Keratinocyte (primary cell): ENCODE results near the gene GPATCH4. TPM values are rescaled to one million over a fixed set of nuclear protein-coding genes. Genes with fewer than 3 reads are reported as not detected.
"Not testable (repeated sequence)": the region's sequence is repeated elsewhere in the genome, so short reads cannot be mapped to it uniquely, and the experiment has no call there.

Source experiments
- DNase-seq: peaks from one replicate; pipeline ENCODE4 v3.0.0-alpha.2; 2011; ENCODE audit warnings: low read depth, missing footprints, low spot score
- FAIRE-seq: peaks from 2 replicates; lab custom pipeline; 2011; peaks lifted over from hg19 to GRCh38; lab: Jason Lieb, UNC
- H2AFZ ChIP-seq: 2 replicates; pipeline ENCODE4 v1.6.0; 2012; ENCODE audit warnings: low read length, control low read depth, inconsistent platforms; ENCODE audit not compliant: control insufficient read depth
- H3K27ac ChIP-seq: 2 replicates; pipeline ENCODE4 v1.5.1; 2011; ENCODE audit warnings: low read length; ENCODE audit not compliant: control insufficient read depth, insufficient read depth
- H3K27me3 ChIP-seq: 3 replicates; pipeline ENCODE4 v1.6.0; 2011; ENCODE audit warnings: low read length; ENCODE audit not compliant: control insufficient read depth, insufficient read depth; ENCODE audit errors: extremely low read depth
- H3K36me3 ChIP-seq, 2 experiments: 2 replicates in 1 of 2; 3 replicates in 1 of 2; pipeline ENCODE4 v1.5.1; 2011; ENCODE audit warnings: low read length in 2 of 2, mild to moderate bottlenecking in 1 of 2; ENCODE audit not compliant: control insufficient read depth in 2 of 2, insufficient read depth in 2 of 2; ENCODE audit errors: extremely low read depth in 1 of 2
- H3K4me1 ChIP-seq: 3 replicates; pipeline ENCODE4 v1.5.1; 2011; ENCODE audit warnings: low read length; ENCODE audit not compliant: control insufficient read depth, insufficient read depth; ENCODE audit errors: extremely low read depth
- H3K4me2 ChIP-seq: 3 replicates; pipeline ENCODE4 v1.6.0; 2011; ENCODE audit warnings: low read depth, low read length; ENCODE audit not compliant: control insufficient read depth, insufficient read depth; ENCODE audit errors: extremely low read depth
- H3K4me3 ChIP-seq, 3 experiments: fragments of 200-600 bp in 1 of 3; sonication (generic) in 1 of 3; 2 replicates in 2 of 3; 3 replicates in 1 of 3; pipeline ENCODE4 v1.5.1; 2011 to 2016; ENCODE audit warnings: low read length in 3 of 3, mild to moderate bottlenecking in 3 of 3, control low read depth in 2 of 3, inconsistent platforms in 1 of 3, low read depth in 1 of 3, mixed read lengths in 1 of 3, mixed run types in 1 of 3, moderate library complexity in 1 of 3; ENCODE audit not compliant: control insufficient read depth in 2 of 3, insufficient read depth in 2 of 3; ENCODE audit errors: extremely low read depth in 1 of 3
- H3K79me2 ChIP-seq: 2 replicates; pipeline ENCODE4 v1.6.0; 2012; ENCODE audit warnings: low read length; ENCODE audit not compliant: control insufficient read depth, insufficient read depth
- H3K9ac ChIP-seq: 3 replicates; pipeline ENCODE4 v1.6.0; 2011; ENCODE audit warnings: low read length; ENCODE audit not compliant: control insufficient read depth, insufficient read depth; ENCODE audit errors: extremely low read depth
- H3K9me1 ChIP-seq: 3 replicates; pipeline ENCODE4 v1.6.0; 2011; ENCODE audit warnings: low read length; ENCODE audit not compliant: control insufficient read depth, insufficient read depth; ENCODE audit errors: extremely low read depth
- H3K9me3 ChIP-seq: 2 replicates; pipeline ENCODE4 v1.5.1; 2012; ENCODE audit warnings: low read depth, low read length; ENCODE audit not compliant: control insufficient read depth
- H4K20me1 ChIP-seq: 3 replicates; pipeline ENCODE4 v1.6.0; 2011; ENCODE audit warnings: low read length; ENCODE audit not compliant: control insufficient read depth, insufficient read depth; ENCODE audit errors: extremely low read depth
- EZH2 ChIP-seq: IDR thresholded peaks from one replicate; pipeline ENCODE4 v1.6.1; 2012; ENCODE audit warnings: inconsistent platforms, mild to moderate bottlenecking, low read length, moderate library complexity
- dilution Hi-C: fragments of 300-500 bp; cut with MboI; formaldehyde crosslinking; loops from one replicate; pipeline ENCODE4 v1.7.0; 2020; ENCODE audit warnings: low sequenced_read_pairs; ENCODE audit not compliant: extremely low pct_ligation_motif_present
- polyA plus RNA-seq, 5 experiments: library from polyadenylated mRNA; depleted of rRNA in 3 of 5; stranded (reverse) in 3 of 5; stranded (forward) in 1 of 5; unstranded in 1 of 5; fragments of >200 nt; gene quantifications; 1 replicate in 1 of 5; 2 replicates in 3 of 5; 3 replicates in 1 of 5; pipeline versions ENCODE4 v1.2.1 to v1.2.3, GENCODE V29; 2011 to 2012; ENCODE audit warnings: missing spikeins in 2 of 5, low read depth in 1 of 5, low replicate concordance in 1 of 5
- TF ChIP-seq, protein P1 (sequence below), 3 experiments: IDR thresholded peaks in 1 of 3; conservative IDR thresholded peaks in 1 of 3; optimal IDR thresholded peaks in 1 of 3; 2 replicates in 2 of 3; 3 replicates in 1 of 3; pipeline versions ENCODE3 to v1.5.1; 2011; ENCODE audit warnings: low read length in 3 of 3, mild to moderate bottlenecking in 3 of 3, moderate library complexity in 2 of 3, control low read depth in 1 of 3, inconsistent platforms in 1 of 3; ENCODE audit not compliant: insufficient read depth in 2 of 3; ENCODE audit errors: extremely low read depth in 1 of 3

The GPATCH4 gene
- polyA plus RNA-seq, 1 donor (not counting 4 experiments of a cell fraction or from before 2014, with no cell fraction given): 43.5 TPM

DNA sequence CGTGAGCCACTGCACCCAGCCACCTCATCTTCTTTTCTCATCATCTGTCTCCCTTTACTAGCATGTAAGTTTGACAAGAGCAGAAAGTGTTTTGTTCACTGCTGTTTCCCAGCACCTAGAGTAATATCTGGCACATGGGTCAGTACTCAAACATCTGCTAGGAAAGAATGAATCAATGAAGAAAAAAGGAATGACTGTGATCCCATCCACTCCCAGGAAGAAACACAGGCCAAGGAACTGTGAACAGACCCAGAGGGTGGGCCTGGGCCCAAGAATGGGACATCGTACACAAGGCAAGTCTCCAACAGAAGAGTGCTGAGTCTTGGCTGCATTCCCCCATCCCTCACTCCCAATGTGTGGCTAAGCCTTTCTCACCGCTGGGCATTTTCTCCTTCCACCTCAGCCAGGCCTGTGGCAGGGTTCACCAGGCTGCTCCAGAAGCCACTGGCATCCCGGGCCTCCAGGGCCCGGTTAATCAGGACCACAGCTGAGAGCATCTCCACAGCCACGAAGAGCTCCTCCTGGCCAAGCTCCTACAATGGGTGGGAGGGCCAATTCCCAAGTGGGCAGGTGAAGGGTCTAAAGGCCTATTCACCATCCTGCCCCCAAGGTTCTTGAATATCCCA lies 47.3 kb downstream of the GPATCH4 start:
- Histone ChIP-seq H3K9ac (no peak overlapping the region), H3K79me2 (no peaks in the 10 kb centered on the region), H3K27ac (no peak overlapping the region), H3K36me3 (peaks cover 0 to 30% of the 10 kb centered on the region in 2 experiments), H3K4me1 (peaks cover 2% of the 10 kb centered on the region), H3K4me3 (no peak overlapping the region), H2AFZ (no peak overlapping the region), H3K27me3 (no peaks in the 10 kb centered on the region), H3K4me2 (no peak overlapping the region), H4K20me1 (no peaks in the 10 kb centered on the region), H3K9me3 (no peaks in the 10 kb centered on the region), H3K9me1 (no peaks in the 10 kb centered on the region)
- no peak for DNase-seq
- dilution Hi-C loops: no loop called here
- TF ChIP-seq, protein P1, sequence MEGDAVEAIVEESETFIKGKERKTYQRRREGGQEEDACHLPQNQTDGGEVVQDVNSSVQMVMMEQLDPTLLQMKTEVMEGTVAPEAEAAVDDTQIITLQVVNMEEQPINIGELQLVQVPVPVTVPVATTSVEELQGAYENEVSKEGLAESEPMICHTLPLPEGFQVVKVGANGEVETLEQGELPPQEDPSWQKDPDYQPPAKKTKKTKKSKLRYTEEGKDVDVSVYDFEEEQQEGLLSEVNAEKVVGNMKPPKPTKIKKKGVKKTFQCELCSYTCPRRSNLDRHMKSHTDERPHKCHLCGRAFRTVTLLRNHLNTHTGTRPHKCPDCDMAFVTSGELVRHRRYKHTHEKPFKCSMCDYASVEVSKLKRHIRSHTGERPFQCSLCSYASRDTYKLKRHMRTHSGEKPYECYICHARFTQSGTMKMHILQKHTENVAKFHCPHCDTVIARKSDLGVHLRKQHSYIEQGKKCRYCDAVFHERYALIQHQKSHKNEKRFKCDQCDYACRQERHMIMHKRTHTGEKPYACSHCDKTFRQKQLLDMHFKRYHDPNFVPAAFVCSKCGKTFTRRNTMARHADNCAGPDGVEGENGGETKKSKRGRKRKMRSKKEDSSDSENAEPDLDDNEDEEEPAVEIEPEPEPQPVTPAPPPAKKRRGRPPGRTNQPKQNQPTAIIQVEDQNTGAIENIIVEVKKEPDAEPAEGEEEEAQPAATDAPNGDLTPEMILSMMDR (optimal IDR thresholded peaks at IDR 0.05 in 1 of 3, IDR thresholded peaks at IDR 0.05 in 1 of 3, conservative IDR thresholded peaks at IDR 0.05 in 1 of 3; ENCODE audit: extremely low read depth in 1 of 3, insufficient read depth in 2 of 3, low read length in 3 of 3): no peak
- TF ChIP-seq EZH2: no peak
- FAIRE-seq: no peak

DNA sequence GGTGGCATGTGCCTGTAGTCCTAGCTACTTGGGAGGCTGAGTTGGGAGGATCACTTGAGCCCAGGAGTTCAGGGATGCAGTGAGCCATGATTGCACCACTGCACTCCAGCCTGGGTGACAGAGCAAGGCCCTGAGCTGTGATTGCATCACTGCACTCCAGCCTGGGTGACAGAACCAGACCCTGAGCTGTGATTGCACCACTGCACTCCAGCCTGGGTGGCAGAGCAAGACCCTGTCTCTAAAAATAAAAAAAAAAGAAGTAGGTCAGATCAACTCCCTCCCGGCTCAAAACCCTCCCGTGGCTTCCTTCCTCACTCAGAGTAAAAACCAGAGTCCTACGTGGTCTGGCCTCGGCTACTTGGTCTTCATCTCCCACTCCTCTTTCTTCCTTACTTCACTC lies 48.3 kb downstream of the GPATCH4 start:
- H3K79me2 ChIP-seq, H3K9me3 ChIP-seq, dilution Hi-C loops, H4K20me1 ChIP-seq, H3K4me3 ChIP-seq, H3K27me3 ChIP-seq, FAIRE-seq, H3K4me2 ChIP-seq, DNase-seq, H3K9ac ChIP-seq, H3K9me1 ChIP-seq, H3K4me1 ChIP-seq, H2AFZ ChIP-seq, H3K27ac ChIP-seq: not testable (repeated sequence)
- H3K36me3 ChIP-seq: peaks cover 2 to 34% of the 10 kb centered on the region in 2 experiments

DNA sequence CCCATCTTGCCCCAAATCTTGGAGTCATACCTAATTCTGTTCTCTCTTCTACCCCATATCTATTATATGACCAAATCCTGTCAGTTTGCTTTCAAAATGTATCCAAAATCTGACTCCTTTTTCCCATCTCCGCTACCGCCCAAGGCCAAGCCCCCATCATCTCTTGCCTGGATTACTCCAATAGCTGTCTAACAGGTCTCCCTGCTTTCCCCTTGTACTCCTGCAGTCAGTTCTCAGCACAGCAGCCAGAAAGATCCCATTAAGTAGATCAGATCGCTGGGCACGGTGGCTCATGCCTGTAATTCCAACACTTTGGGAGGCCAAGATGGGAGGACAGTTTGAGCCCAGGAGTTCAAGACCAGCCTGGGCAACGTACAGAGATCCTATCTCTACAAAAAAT lies 48.8 kb downstream of the GPATCH4 start:
- Histone ChIP-seq H3K4me1 (peaks cover 2% of the 10 kb centered on the region), H3K9ac (no peak overlapping the region), H3K9me1 (no peaks in the 10 kb centered on the region), H3K27ac (no peak overlapping the region), H3K4me2 (no peak overlapping the region), H3K9me3 (no peaks in the 10 kb centered on the region), H2AFZ (no peak overlapping the region), H3K4me3 (no peak overlapping the region), H4K20me1 (no peaks in the 10 kb centered on the region), H3K27me3 (no peaks in the 10 kb centered on the region), H3K36me3 (peaks cover 4 to 37% of the 10 kb centered on the region in 2 experiments), H3K79me2 (no peaks in the 10 kb centered on the region)
- no peak for TF ChIP-seq EZH2
- TF ChIP-seq, protein P1 (optimal IDR thresholded peaks at IDR 0.05 in 1 of 3, IDR thresholded peaks at IDR 0.05 in 1 of 3, conservative IDR thresholded peaks at IDR 0.05 in 1 of 3; ENCODE audit: extremely low read depth in 1 of 3, insufficient read depth in 2 of 3, low read length in 3 of 3): no peak
- DNase-seq (no peak), FAIRE-seq (no peak)
- dilution Hi-C loops: no loop called here
